ENCODE results near the gene SLC24A3.
A peak's percentile ranks its signal among the peaks of the same experiment; 100 is the strongest.

The SLC24A3 gene

DNA sequence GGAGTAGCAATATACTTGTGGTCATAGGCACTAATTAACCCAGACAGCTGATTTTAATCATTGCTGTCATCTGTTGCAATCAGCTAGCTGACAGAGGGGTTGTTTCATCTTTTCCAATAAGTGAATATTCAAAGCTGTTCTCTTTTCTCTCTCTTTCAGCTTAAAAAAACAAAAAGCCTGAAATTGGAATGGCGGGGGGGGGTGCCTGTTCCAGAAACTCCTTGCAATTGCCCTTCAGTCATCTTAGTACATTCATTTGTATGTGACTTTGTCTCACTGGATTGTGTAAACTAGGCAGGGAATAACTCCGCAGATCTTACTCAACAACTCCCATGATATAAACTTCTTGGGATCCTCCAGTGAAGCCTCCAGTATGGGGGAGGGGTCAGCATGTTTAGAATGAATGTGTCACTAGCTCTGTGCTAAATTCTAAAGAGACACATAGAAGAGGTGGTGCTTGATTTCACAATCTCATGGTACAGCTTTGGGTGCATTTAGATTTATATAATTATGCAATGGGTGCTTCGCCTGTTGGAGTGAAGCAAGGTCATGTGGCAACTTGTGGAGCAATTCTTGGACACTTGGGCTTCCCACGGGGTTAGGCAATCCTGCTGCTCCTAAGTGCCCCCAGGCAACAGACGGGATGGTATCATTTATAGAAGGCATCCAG, 40.1 kb downstream of the SLC24A3 start:
- H3K9me3 Mint-ChIP-seq: no peaks in the 10 kb centered on the region
- no peak for DNase-seq

DNA sequence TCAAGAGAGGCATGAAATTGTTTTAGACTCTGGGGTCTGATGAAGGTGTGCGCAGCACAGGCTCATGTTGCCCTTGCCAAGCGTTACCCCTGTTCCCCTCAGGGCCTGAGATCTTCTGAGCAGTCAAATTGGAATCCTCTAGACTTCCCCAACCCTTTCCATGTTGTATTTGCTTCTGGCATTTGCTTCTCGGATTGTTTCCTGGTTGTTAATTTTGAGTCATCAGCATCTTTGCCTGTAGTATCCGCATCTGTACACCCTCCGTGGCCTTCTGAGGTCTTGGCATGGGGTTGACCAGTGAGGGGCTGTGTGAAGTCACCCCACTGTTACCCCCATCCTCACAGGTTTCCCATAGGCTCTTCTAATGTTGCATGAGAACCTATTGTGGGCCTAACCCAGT, 40.9 kb downstream of the SLC24A3 start:
- Mint-ChIP-seq H3K27me3 (ENCODE audit: low read depth, poor library complexity) (peaks cover 2% of the 10 kb centered on the region), H3K4me3 (no peak overlapping the region), H3K36me3 (ENCODE audit: low read depth) (no peaks in the 10 kb centered on the region), H3K27ac (peak overlapping the region; percentile 4), H3K9me3 (no peaks in the 10 kb centered on the region), H3K4me1 (peaks cover 26% of the 10 kb centered on the region)
- no peak for DNase-seq
- TF ChIP-seq, protein P1, sequence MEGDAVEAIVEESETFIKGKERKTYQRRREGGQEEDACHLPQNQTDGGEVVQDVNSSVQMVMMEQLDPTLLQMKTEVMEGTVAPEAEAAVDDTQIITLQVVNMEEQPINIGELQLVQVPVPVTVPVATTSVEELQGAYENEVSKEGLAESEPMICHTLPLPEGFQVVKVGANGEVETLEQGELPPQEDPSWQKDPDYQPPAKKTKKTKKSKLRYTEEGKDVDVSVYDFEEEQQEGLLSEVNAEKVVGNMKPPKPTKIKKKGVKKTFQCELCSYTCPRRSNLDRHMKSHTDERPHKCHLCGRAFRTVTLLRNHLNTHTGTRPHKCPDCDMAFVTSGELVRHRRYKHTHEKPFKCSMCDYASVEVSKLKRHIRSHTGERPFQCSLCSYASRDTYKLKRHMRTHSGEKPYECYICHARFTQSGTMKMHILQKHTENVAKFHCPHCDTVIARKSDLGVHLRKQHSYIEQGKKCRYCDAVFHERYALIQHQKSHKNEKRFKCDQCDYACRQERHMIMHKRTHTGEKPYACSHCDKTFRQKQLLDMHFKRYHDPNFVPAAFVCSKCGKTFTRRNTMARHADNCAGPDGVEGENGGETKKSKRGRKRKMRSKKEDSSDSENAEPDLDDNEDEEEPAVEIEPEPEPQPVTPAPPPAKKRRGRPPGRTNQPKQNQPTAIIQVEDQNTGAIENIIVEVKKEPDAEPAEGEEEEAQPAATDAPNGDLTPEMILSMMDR (IDR thresholded peaks at IDR 0.05): no peak

More for the DNA sequence above, 40.1 kb downstream of the SLC24A3 start:
- Mint-ChIP-seq H3K4me1 (peaks cover 21% of the 10 kb centered on the region), H3K27ac (no peak overlapping the region), H3K36me3 (ENCODE audit: low read depth) (no peaks in the 10 kb centered on the region), H3K4me3 (no peak overlapping the region), H3K27me3 (ENCODE audit: low read depth, poor library complexity) (no peaks in the 10 kb centered on the region)
- TF ChIP-seq, protein P1 (IDR thresholded peaks at IDR 0.05): no peak

DNA sequence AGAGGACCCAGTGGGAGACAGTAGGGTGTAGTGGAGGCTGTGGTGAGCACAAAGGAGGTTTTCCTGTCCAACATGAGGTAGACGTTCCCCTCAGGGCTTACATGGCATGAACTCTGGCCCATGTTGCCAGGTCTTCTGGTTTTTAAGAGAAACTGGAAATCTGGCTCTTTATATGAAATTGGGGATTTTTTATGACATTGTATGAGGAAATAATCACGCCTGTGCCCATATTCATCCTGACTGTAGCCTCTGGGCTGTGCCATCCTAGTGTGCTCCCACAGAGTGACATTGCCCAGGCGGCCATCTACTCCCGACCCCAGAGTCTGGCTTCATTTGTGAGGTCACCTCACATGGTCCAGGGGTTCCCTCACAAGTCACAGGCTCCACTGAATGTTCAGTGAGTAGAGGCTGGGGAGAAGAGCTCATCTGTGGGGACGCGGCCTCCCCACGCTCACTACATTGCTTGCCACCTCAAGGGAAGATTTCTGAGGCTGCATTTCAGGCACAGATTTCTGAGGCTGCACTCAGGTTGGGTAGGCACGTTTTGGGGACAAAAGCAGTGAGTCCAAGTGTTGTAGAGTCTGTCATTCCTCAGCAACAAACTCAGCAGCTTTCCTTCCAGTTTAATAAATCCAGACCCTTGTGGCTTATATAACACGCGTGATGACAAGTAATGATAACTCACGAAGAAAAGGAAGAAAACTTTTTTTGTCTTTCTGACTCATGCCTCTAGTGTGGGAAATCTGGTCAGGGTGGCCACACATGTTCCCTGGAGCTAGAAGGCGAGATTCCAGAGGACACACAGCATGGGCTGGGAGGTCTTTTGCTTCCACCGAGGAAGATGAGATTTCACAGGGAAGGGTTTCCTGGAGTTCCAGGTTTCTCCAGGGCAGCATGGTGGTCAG, 41.7 kb downstream of the SLC24A3 start:
- no peak for DNase-seq

DNA sequence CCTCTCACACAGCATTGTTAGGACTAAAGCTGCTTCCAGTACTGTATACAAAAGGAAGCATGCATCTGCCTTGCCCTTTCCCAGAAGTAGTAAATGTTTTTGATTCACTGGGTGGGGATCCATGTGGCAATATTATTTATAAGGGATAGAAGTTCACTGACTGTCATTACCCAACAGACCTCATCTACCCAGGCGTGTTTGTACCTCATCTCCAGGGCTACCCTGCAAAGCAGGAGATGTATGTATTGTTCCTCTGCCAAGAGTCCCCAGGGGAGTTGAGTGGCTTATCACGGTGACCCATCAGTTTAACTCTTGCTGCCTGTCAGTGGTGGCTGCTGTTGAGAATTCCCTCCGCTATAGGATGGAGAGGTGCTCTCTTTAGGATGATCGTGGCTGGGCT, 42.5 kb downstream of the SLC24A3 start:
- no peak overlapping the region for H3K4me3 Mint-ChIP-seq
- DNase-seq: no peak
- TF ChIP-seq, protein P1 (IDR thresholded peaks at IDR 0.05): no peak

More for the DNA sequence above, 41.7 kb downstream of the SLC24A3 start:
- peaks cover 35% of the 10 kb centered on the region for H3K4me1 Mint-ChIP-seq
- peaks cover 4% of the 10 kb centered on the region for H3K27me3 Mint-ChIP-seq (ENCODE audit: low read depth, poor library complexity)
- no peak overlapping the region for H3K27ac Mint-ChIP-seq
- no peaks in the 10 kb centered on the region for H3K9me3 Mint-ChIP-seq
- TF ChIP-seq, protein P1 (IDR thresholded peaks at IDR 0.05): no peak
- H3K4me3 Mint-ChIP-seq: no peak overlapping the region
- no peaks in the 10 kb centered on the region for H3K36me3 Mint-ChIP-seq (ENCODE audit: low read depth)

DNA sequence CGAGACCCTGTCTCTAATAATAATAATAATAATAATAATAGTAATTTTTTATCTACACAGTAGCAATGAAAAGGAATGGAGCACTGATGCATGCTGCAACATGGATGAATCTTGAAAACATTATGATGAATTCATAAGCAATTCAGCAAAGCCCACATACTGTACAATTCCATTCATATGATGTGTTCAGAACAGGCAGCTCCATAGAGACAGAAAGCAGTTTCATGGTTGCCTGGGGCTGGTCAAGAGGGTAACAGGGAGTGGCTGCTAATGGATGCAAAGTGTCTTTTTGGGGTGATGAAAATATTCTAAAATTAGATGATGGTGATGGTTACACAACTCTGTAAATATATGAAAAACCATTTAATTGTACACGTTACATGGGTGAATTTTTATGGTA, 43.6 kb downstream of the SLC24A3 start:
- H3K36me3 Mint-ChIP-seq (ENCODE audit: low read depth): no peaks in the 10 kb centered on the region
- no peak for DNase-seq
- H3K27ac Mint-ChIP-seq: no peak overlapping the region

More for the DNA sequence above, 42.5 kb downstream of the SLC24A3 start:
- H3K36me3 Mint-ChIP-seq (ENCODE audit: low read depth): no peaks in the 10 kb centered on the region
- no peak overlapping the region for H3K27ac Mint-ChIP-seq
- H3K9me3 Mint-ChIP-seq: no peaks in the 10 kb centered on the region
- H3K4me1 Mint-ChIP-seq: peaks cover 35% of the 10 kb centered on the region
- peaks cover 4% of the 10 kb centered on the region for H3K27me3 Mint-ChIP-seq (ENCODE audit: low read depth, poor library complexity)

More for the DNA sequence above, 43.6 kb downstream of the SLC24A3 start:
- Mint-ChIP-seq H3K4me1 (peaks cover 45% of the 10 kb centered on the region), H3K4me3 (no peak overlapping the region), H3K27me3 (ENCODE audit: low read depth, poor library complexity) (peaks cover 4% of the 10 kb centered on the region), H3K9me3 (no peaks in the 10 kb centered on the region)
- TF ChIP-seq, protein P1 (IDR thresholded peaks at IDR 0.05): no peak
